IPS-NIHi11 (cell line): ENCODE data around the gene DCLK1.

Experiments used
- DNase-seq: peaks from one replicate; pipeline ENCODE4 v3.0.0; 2012; ENCODE audit warnings: mixed read lengths, low spot score

DCLK1 gene

GRCh38 chr13:36038785-36039555 is 92.2 kb downstream of the DCLK1 start:
- DNase-seq: no peak

- DNase-seq: no peak
These were observed 98.1 kb downstream of the DCLK1 start for GRCh38 chr13:36033035-36033434.

GRCh38 chr13:36031490-36031889 is 99.7 kb downstream of the DCLK1 start:
- DNase-seq: no peak

GRCh38 chr13:36030670-36031331 is 100.4 kb downstream of the DCLK1 start:
- no peak for DNase-seq

- no peak for DNase-seq
These were observed 102.0 kb downstream of the DCLK1 start for GRCh38 chr13:36029166-36029565.

- no peak for DNase-seq
These were observed 102.7 kb downstream of the DCLK1 start for GRCh38 chr13:36028359-36029025.

- no peak for DNase-seq
These were observed 104.7 kb downstream of the DCLK1 start for GRCh38 chr13:36026531-36026930.

GRCh38 chr13:36014763-36015162 is 116.4 kb downstream of the DCLK1 start:
- DNase-seq: no peak

- no peak for DNase-seq
These were observed 124.1 kb downstream of the DCLK1 start for GRCh38 chr13:36006894-36007675.

GRCh38 chr13:36006347-36006746 is 124.8 kb downstream of the DCLK1 start:
- DNase-seq: no peak

GRCh38 chr13:36001561-36001960 is 129.6 kb downstream of the DCLK1 start:
- DNase-seq: no peak

- DNase-seq: no peak
These were observed 131.2 kb downstream of the DCLK1 start for GRCh38 chr13:36000028-36000427.

- no peak for DNase-seq
These were observed 134.8 kb downstream of the DCLK1 start for GRCh38 chr13:35996360-35996759.

GRCh38 chr13:35995136-35995535 is 136.0 kb downstream of the DCLK1 start:
- DNase-seq: no peak

GRCh38 chr13:35994131-35994966 is 136.8 kb downstream of the DCLK1 start:
- DNase-seq: no peak

GRCh38 chr13:35993686-35994085 is 137.5 kb downstream of the DCLK1 start:
- DNase-seq: no peak

- DNase-seq: no peak
These were observed 138.2 kb downstream of the DCLK1 start for GRCh38 chr13:35992964-35993363.

GRCh38 chr13:35990196-35990595 is 141.0 kb downstream of the DCLK1 start:
- no peak for DNase-seq

- no peak for DNase-seq
These were observed 142.5 kb downstream of the DCLK1 start for GRCh38 chr13:35988648-35989081.

- DNase-seq: peak; percentile 32
These were observed 143.3 kb downstream of the DCLK1 start for GRCh38 chr13:35987572-35988513.
